HG03159 (cell line): ENCODE data around the gene P2RY8.
"Not testable (repeated sequence)": the region's sequence is repeated elsewhere in the genome, so short reads cannot be mapped to it uniquely, and the experiment has no call there.

Source experiments
- ATAC-seq: cut with Tn5 transposase; IDR thresholded peaks from one replicate; pipeline ENCODE4 v1.9.1; 2021; ENCODE audit warnings: mild to moderate bottlenecking, moderate library complexity; ENCODE audit not compliant: unreplicated experiment

Gene P2RY8

GRCh38 chrX:1537031-1537715 is at the start of gene P2RY8:
TSS of gene P2RY8 (minus strand) at chrX:1537185. CDS start at chrX:1466558, 70,627 bp downstream.
- ATAC-seq, result peak; percentile 63

- no peak for ATAC-seq
Measured at GRCh38 chrX:1584237-1585011, 47.4 kb upstream of the P2RY8 start.

- ATAC-seq, result peak; percentile 45
Measured at GRCh38 chrX:1582686-1583437, 45.9 kb upstream of the P2RY8 start.

- ATAC-seq, result peak; percentile 62
Measured at GRCh38 chrX:1581132-1581531, 44.1 kb upstream of the P2RY8 start.

- no peak for ATAC-seq
Measured at GRCh38 chrX:1578511-1579173, 41.7 kb upstream of the P2RY8 start.

- no peak for ATAC-seq
Measured at GRCh38 chrX:1577845-1578244, 40.9 kb upstream of the P2RY8 start.

GRCh38 chrX:1576201-1576992 is 39.4 kb upstream of the P2RY8 start:
- ATAC-seq, result no peak

- ATAC-seq, result not testable (repeated sequence)
Measured at GRCh38 chrX:1574181-1574580, 37.2 kb upstream of the P2RY8 start.

GRCh38 chrX:1564750-1565683 is 28.0 kb upstream of the P2RY8 start:
- no peak for ATAC-seq

- ATAC-seq, result not testable (repeated sequence)
Measured at GRCh38 chrX:1564077-1564476, 27.1 kb upstream of the P2RY8 start.

- no peak for ATAC-seq
Measured at GRCh38 chrX:1561164-1561563, 24.2 kb upstream of the P2RY8 start.

- no peak for ATAC-seq
Measured at GRCh38 chrX:1558761-1559468, 21.9 kb upstream of the P2RY8 start.

GRCh38 chrX:1557442-1557841 is 20.5 kb upstream of the P2RY8 start:
- ATAC-seq, result not testable (repeated sequence)

GRCh38 chrX:1555370-1555769 is 18.4 kb upstream of the P2RY8 start:
- no peak for ATAC-seq

- no peak for ATAC-seq
Measured at GRCh38 chrX:1554469-1555210, 17.7 kb upstream of the P2RY8 start.

- no peak for ATAC-seq
Measured at GRCh38 chrX:1551959-1552546, 15.1 kb upstream of the P2RY8 start.

- ATAC-seq, result no peak
Measured at GRCh38 chrX:1546691-1547251, 9.8 kb upstream of the P2RY8 start.
